ENCODE results near the gene TCFL5.

- TF ChIP-seq, protein P1, sequence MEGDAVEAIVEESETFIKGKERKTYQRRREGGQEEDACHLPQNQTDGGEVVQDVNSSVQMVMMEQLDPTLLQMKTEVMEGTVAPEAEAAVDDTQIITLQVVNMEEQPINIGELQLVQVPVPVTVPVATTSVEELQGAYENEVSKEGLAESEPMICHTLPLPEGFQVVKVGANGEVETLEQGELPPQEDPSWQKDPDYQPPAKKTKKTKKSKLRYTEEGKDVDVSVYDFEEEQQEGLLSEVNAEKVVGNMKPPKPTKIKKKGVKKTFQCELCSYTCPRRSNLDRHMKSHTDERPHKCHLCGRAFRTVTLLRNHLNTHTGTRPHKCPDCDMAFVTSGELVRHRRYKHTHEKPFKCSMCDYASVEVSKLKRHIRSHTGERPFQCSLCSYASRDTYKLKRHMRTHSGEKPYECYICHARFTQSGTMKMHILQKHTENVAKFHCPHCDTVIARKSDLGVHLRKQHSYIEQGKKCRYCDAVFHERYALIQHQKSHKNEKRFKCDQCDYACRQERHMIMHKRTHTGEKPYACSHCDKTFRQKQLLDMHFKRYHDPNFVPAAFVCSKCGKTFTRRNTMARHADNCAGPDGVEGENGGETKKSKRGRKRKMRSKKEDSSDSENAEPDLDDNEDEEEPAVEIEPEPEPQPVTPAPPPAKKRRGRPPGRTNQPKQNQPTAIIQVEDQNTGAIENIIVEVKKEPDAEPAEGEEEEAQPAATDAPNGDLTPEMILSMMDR (conservative IDR thresholded peaks at IDR 0.05) = no peak
- no peak for TF ChIP-seq EZH2 (IDR thresholded peaks at IDR 0.05; ENCODE audit: low read depth)
These were observed 37.5 kb upstream of the TCFL5 start for GRCh38 chr20:62898970-62899632.
